ENCODE measurements around the gene TMEM170A.

- no peak for TF ChIP-seq CTCF (IDR thresholded peaks at IDR 0.05)
- no peak for TF ChIP-seq POLR2A (IDR thresholded peaks at IDR 0.05)
- no peak for TF ChIP-seq POLR2AphosphoS5 (IDR thresholded peaks at IDR 0.05)
Measured at GRCh38 chr16:75413951-75414350, 50.5 kb downstream of the TMEM170A start.

Data from prostate gland (tissue), 2 donors.